WTC11 (cell line): ENCODE data around the gene GGCT. TPM values are rescaled to one million over a fixed set of nuclear protein-coding genes. Genes with fewer than 3 reads are reported as not detected.

Source experiments
- ATAC-seq: fragments of 200-7000 bp; cut with Tn5 transposase; 2 replicates; pipeline ENCODE4 v1.10.0; 2021; ENCODE audit warnings: mild to moderate bottlenecking, moderate library complexity
- CTCF ChIA-PET: fragments of 300-600 bp; sonication (Branson Sonifier 250); formaldehyde crosslinking; loops from one replicate; lab custom pipeline; 2021; ENCODE audit warnings: antibody characterized with exemption; lab: Charles Lee
- POLR2A ChIA-PET: fragments of 350-600 bp; sonication (Branson Sonifier 250); formaldehyde crosslinking; loops from one replicate; lab custom pipeline; 2021; ENCODE audit warnings: antibody characterized with exemption; lab: Charles Lee
- DNase-seq: peaks from one replicate; pipeline ENCODE4 v3.0.0; 2021; ENCODE audit warnings: low spot score
- H3K27ac Mint-ChIP-seq: 2 replicates; pipeline ENCODE4 v1.8.0; 2021; ENCODE audit warnings: mixed read lengths
- H3K27me3 Mint-ChIP-seq: 2 replicates; pipeline ENCODE4 v1.8.0; 2021; ENCODE audit warnings: low read depth, mild to moderate bottlenecking, moderate library complexity, mixed read lengths
- H3K36me3 Mint-ChIP-seq: 2 replicates; pipeline ENCODE4 v1.8.0; 2021; ENCODE audit warnings: mixed read lengths
- H3K4me1 Mint-ChIP-seq: 2 replicates; pipeline ENCODE4 v1.8.0; 2022; ENCODE audit warnings: mixed read lengths
- H3K4me3 Mint-ChIP-seq: 2 replicates; pipeline ENCODE4 v1.8.0; 2021; ENCODE audit warnings: mild to moderate bottlenecking, moderate library complexity, mixed read lengths
- H3K9me3 Mint-ChIP-seq: 2 replicates; pipeline ENCODE4 v1.8.0; 2021; ENCODE audit warnings: mixed read lengths
- FOXP1 ChIP-seq: sonication (generic); formaldehyde crosslinking; IDR thresholded peaks from 2 replicates; pipeline ENCODE4 v1.8.0; 2022; ENCODE audit warnings: missing genetic modification reagents, mild to moderate bottlenecking, moderate library complexity, borderline replicate concordance
- HMGA2 ChIP-seq: fragments of 250-450 bp; sonication (Bioruptor Pico); IDR thresholded peaks from 2 replicates; pipeline ENCODE4 v1.4.0; 2021; ENCODE audit warnings: mild to moderate bottlenecking, moderate library complexity
- IRF2 ChIP-seq: sonication (generic); formaldehyde crosslinking; IDR thresholded peaks from 2 replicates; pipeline ENCODE4 v1.8.0; 2022; ENCODE audit warnings: low read depth, missing genetic modification reagents, borderline replicate concordance
- OVOL2 ChIP-seq: fragments of 250-450 bp; sonication (Bioruptor Pico); IDR thresholded peaks from 2 replicates; pipeline ENCODE4 v1.9.0; 2021; ENCODE audit warnings: mild to moderate bottlenecking, borderline replicate concordance
- TP53 ChIP-seq: sonication (generic); formaldehyde crosslinking; IDR thresholded peaks from 2 replicates; pipeline ENCODE4 v1.8.1; 2023; ENCODE audit warnings: mild to moderate bottlenecking, missing genetic modification reagents
- ZNF121 ChIP-seq: sonication (generic); formaldehyde crosslinking; IDR thresholded peaks from 2 replicates; pipeline ENCODE4 v1.8.0; 2023; ENCODE audit warnings: missing genetic modification reagents
- ZNF138 ChIP-seq: sonication (generic); formaldehyde crosslinking; conservative IDR thresholded peaks from 2 replicates; pipeline ENCODE4 v1.8.1; 2022; ENCODE audit warnings: mild to moderate bottlenecking, moderate library complexity, missing genetic modification reagents
- ZNF263 ChIP-seq: sonication (generic); formaldehyde crosslinking; IDR thresholded peaks from 2 replicates; pipeline ENCODE4 v1.8.1; 2022; ENCODE audit warnings: low read depth, mild to moderate bottlenecking, moderate library complexity, missing genetic modification reagents
- ZNF416 ChIP-seq: fragments of 250-450 bp; sonication (Bioruptor Pico); IDR thresholded peaks from 2 replicates; pipeline ENCODE4 v1.9.0; 2021; ENCODE audit warnings: mild to moderate bottlenecking, inconsistent platforms
- total RNA-seq: library from RNA; stranded (reverse); gene quantifications from 3 replicates; pipeline ENCODE4 v1.2.3, GENCODE V29; 2021
- TF ChIP-seq, protein P1 (sequence below): fragments of 250-450 bp; sonication (Bioruptor Pico); IDR thresholded peaks from 2 replicates; pipeline ENCODE4 v1.9.0; 2021; ENCODE audit warnings: mild to moderate bottlenecking
- TF ChIP-seq, protein P2 (sequence below): sonication (generic); formaldehyde crosslinking; IDR thresholded peaks from 2 replicates; pipeline ENCODE4 v1.8.0; 2022; ENCODE audit warnings: mild to moderate bottlenecking, missing genetic modification reagents
- TF ChIP-seq, protein P3 (sequence below): sonication (generic); formaldehyde crosslinking; IDR thresholded peaks from 2 replicates; pipeline ENCODE4 v1.8.0; 2023; ENCODE audit warnings: missing genetic modification reagents
- TF ChIP-seq, protein P4 (sequence below): sonication (generic); formaldehyde crosslinking; IDR thresholded peaks from 2 replicates; pipeline ENCODE4 v1.8.1; 2022; ENCODE audit warnings: mild to moderate bottlenecking, missing genetic modification reagents, moderate library complexity, borderline replicate concordance
- TF ChIP-seq, protein P5 (sequence below): sonication (generic); formaldehyde crosslinking; IDR thresholded peaks from 2 replicates; pipeline ENCODE4 v1.8.0; 2023; ENCODE audit warnings: missing genetic modification reagents, mild to moderate bottlenecking, borderline replicate concordance

Gene GGCT
- total RNA-seq, 1 experiment from 2014 or later, result 95.4 TPM

DNA sequence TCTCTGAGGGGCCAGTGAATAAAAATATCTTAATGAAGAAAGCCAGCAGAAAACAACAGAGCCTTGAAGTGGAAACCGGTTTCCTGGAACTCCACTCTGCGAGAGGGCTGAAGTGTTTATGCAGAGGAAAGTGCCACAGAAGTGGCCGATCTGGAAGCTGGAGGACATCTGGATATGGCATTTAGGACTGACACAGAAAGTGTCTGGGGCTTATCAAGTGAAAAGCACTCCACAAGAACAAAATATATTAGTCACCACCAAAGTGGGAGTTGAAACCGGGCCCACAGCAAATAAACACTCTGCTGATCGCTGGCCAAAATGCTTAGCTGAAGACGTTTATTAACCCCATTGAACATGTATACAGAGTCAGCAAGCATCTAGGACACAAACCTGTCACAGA, 33.9 kb downstream of the GGCT start (continued):
- TF ChIP-seq, protein P1, sequence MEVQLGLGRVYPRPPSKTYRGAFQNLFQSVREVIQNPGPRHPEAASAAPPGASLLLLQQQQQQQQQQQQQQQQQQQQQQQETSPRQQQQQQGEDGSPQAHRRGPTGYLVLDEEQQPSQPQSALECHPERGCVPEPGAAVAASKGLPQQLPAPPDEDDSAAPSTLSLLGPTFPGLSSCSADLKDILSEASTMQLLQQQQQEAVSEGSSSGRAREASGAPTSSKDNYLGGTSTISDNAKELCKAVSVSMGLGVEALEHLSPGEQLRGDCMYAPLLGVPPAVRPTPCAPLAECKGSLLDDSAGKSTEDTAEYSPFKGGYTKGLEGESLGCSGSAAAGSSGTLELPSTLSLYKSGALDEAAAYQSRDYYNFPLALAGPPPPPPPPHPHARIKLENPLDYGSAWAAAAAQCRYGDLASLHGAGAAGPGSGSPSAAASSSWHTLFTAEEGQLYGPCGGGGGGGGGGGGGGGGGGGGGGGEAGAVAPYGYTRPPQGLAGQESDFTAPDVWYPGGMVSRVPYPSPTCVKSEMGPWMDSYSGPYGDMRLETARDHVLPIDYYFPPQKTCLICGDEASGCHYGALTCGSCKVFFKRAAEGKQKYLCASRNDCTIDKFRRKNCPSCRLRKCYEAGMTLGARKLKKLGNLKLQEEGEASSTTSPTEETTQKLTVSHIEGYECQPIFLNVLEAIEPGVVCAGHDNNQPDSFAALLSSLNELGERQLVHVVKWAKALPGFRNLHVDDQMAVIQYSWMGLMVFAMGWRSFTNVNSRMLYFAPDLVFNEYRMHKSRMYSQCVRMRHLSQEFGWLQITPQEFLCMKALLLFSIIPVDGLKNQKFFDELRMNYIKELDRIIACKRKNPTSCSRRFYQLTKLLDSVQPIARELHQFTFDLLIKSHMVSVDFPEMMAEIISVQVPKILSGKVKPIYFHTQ, result no peak
- TF ChIP-seq ZNF138 (CRISPR knock-in tag) (no peak), IRF2 (no peak), TP53 (CRISPR knock-in tag) (no peak)

DNA sequence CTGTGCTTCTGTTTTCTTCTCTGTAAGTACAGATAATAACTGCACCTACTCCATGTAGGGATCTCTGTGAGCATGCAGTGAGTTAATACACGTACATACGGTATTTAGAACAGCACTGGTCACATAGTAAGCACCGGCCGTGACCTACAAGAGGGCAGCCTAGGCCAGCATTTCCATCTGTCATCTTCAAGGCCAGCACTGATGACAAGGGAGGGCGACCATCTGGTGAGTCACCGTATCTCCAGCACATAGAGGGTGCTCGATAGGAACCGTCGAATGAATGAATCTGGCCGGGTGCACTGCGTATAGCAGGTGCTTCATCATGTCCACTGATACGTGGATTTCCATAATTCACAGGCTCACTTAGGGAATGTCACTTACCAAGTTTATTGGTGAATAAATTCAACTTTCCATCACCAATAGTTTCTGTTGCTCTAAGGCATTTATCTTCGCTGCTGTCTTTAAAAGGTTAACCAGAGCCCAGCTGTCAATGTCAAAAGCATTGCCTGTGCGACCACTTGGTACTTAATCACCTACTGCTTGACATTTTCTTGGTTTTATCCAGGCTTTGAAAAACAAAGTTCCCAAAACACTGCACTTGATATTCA, 34.4 kb downstream of the GGCT start:
- Mint-ChIP-seq H3K27ac (peak overlapping the region; percentile 86), H3K36me3 (no peaks in the 10 kb centered on the region), H3K4me3 (no peak overlapping the region), H3K9me3 (no peaks in the 10 kb centered on the region), H3K27me3 (no peaks in the 10 kb centered on the region), H3K4me1 (peaks cover 21% of the 10 kb centered on the region)
- ATAC-seq, result no peak
- ChIA-PET CTCF (interaction anchor here (0.6 to 2.1 kb wide), 7 partner anchors 8 to 305 kb away, joined by 3 to 17 read pairs (median 3); partner anchors contain the start of gene NOD1), POLR2A (interaction anchor here (1.7 kb wide), 1 partner anchor 8 kb away, joined by 7 read pairs; the partner anchor contains the start of gene NOD1)
- DNase-seq, result no peak
- no peak for TF ChIP-seq FOXP1 (CRISPR knock-in tag)
- no peak for TF ChIP-seq HMGA2
- TF ChIP-seq ZNF416 (CRISPR knock-in tag), result no peak
- TF ChIP-seq ZNF121 (CRISPR knock-in tag), result no peak
- TF ChIP-seq, protein P2, sequence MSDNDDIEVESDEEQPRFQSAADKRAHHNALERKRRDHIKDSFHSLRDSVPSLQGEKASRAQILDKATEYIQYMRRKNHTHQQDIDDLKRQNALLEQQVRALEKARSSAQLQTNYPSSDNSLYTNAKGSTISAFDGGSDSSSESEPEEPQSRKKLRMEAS (CRISPR knock-in tag), result no peak
- TF ChIP-seq, protein P3, sequence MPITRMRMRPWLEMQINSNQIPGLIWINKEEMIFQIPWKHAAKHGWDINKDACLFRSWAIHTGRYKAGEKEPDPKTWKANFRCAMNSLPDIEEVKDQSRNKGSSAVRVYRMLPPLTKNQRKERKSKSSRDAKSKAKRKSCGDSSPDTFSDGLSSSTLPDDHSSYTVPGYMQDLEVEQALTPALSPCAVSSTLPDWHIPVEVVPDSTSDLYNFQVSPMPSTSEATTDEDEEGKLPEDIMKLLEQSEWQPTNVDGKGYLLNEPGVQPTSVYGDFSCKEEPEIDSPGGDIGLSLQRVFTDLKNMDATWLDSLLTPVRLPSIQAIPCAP (CRISPR knock-in tag), result no peak
- TF ChIP-seq, protein P4, sequence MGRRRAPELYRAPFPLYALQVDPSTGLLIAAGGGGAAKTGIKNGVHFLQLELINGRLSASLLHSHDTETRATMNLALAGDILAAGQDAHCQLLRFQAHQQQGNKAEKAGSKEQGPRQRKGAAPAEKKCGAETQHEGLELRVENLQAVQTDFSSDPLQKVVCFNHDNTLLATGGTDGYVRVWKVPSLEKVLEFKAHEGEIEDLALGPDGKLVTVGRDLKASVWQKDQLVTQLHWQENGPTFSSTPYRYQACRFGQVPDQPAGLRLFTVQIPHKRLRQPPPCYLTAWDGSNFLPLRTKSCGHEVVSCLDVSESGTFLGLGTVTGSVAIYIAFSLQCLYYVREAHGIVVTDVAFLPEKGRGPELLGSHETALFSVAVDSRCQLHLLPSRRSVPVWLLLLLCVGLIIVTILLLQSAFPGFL (CRISPR knock-in tag), result no peak
- TF ChIP-seq, protein P5, sequence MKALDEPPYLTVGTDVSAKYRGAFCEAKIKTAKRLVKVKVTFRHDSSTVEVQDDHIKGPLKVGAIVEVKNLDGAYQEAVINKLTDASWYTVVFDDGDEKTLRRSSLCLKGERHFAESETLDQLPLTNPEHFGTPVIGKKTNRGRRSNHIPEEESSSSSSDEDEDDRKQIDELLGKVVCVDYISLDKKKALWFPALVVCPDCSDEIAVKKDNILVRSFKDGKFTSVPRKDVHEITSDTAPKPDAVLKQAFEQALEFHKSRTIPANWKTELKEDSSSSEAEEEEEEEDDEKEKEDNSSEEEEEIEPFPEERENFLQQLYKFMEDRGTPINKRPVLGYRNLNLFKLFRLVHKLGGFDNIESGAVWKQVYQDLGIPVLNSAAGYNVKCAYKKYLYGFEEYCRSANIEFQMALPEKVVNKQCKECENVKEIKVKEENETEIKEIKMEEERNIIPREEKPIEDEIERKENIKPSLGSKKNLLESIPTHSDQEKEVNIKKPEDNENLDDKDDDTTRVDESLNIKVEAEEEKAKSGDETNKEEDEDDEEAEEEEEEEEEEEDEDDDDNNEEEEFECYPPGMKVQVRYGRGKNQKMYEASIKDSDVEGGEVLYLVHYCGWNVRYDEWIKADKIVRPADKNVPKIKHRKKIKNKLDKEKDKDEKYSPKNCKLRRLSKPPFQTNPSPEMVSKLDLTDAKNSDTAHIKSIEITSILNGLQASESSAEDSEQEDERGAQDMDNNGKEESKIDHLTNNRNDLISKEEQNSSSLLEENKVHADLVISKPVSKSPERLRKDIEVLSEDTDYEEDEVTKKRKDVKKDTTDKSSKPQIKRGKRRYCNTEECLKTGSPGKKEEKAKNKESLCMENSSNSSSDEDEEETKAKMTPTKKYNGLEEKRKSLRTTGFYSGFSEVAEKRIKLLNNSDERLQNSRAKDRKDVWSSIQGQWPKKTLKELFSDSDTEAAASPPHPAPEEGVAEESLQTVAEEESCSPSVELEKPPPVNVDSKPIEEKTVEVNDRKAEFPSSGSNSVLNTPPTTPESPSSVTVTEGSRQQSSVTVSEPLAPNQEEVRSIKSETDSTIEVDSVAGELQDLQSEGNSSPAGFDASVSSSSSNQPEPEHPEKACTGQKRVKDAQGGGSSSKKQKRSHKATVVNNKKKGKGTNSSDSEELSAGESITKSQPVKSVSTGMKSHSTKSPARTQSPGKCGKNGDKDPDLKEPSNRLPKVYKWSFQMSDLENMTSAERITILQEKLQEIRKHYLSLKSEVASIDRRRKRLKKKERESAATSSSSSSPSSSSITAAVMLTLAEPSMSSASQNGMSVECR (CRISPR knock-in tag), result no peak
- TF ChIP-seq ZNF263 (CRISPR knock-in tag), result no peak
- TF ChIP-seq OVOL2 (CRISPR knock-in tag), result no peak
- TF ChIP-seq, all 79 proteins: peak for 0
